ENCODE measurements around the gene MMP7.

The MMP7 gene

GRCh38 chr11:102527041-102527440, 3.5 kb downstream of the MMP7 start:
- no peak overlapping the region for H3K4me3 ChIP-seq (replicated peaks; ENCODE audit: low read depth, low read length)
- no peak for TF ChIP-seq CTCF (IDR thresholded peaks at IDR 0.05; ENCODE audit: low read length, missing control alignments)
- no peak for DNase-seq (ENCODE audit: low read depth)

- no peak for TF ChIP-seq CTCF (IDR thresholded peaks at IDR 0.05; ENCODE audit: low read length, missing control alignments)
- DNase-seq (ENCODE audit: low read depth), result no peak
- H3K4me3 ChIP-seq (replicated peaks; ENCODE audit: low read depth, low read length), result no peak overlapping the region
Observed at GRCh38 chr11:102523887-102524286, 6.7 kb downstream of the MMP7 start.

GRCh38 chr11:102523189-102523570, 7.4 kb downstream of the MMP7 start:
- TF ChIP-seq CTCF (IDR thresholded peaks at IDR 0.05; ENCODE audit: low read length, missing control alignments), result no peak
- H3K4me3 ChIP-seq (replicated peaks; ENCODE audit: low read depth, low read length), result no peak overlapping the region
- no peak for DNase-seq (ENCODE audit: low read depth)

GRCh38 chr11:102522312-102523188, 8.0 kb downstream of the MMP7 start:
- no peak for DNase-seq (ENCODE audit: low read depth)
- no peak overlapping the region for H3K4me3 ChIP-seq (replicated peaks; ENCODE audit: low read depth, low read length)
- no peak for TF ChIP-seq CTCF (IDR thresholded peaks at IDR 0.05; ENCODE audit: low read length, missing control alignments)

- no peak for TF ChIP-seq CTCF (IDR thresholded peaks at IDR 0.05; ENCODE audit: low read length, missing control alignments)
Observed at GRCh38 chr11:102521121-102521520, 9.4 kb downstream of the MMP7 start.

GRCh38 chr11:102520514-102520913, 10.0 kb downstream of the MMP7 start:
- no peak for DNase-seq (ENCODE audit: low read depth)
- TF ChIP-seq CTCF (IDR thresholded peaks at IDR 0.05; ENCODE audit: low read length, missing control alignments), result no peak
- no peak overlapping the region for H3K4me3 ChIP-seq (replicated peaks; ENCODE audit: low read depth, low read length)

More at GRCh38 chr11:102521121-102521520, 9.4 kb downstream of the MMP7 start:
- no peak overlapping the region for H3K4me3 ChIP-seq (replicated peaks; ENCODE audit: low read depth, low read length)
- no peak for DNase-seq (ENCODE audit: low read depth)
